Stimulated activated CD8-positive, alpha-beta memory T cell treated with anti-CD3 and anti-CD28 coated beads, Interleukin-12 subunit alpha, Interleukin-12 subunit beta, amount 100 ng/mL, for 1 hour (primary cell): ENCODE results near the gene VSTM2B.

Source experiments
- DNase-seq: peaks from one replicate; pipeline ENCODE4 v3.0.0-alpha.2; 2020; ENCODE audit warnings: low read depth

The VSTM2B gene

GRCh38 chr19:29516358-29516725 lies 9.5 kb upstream of the VSTM2B start:
- DNase-seq: no peak

GRCh38 chr19:29516821-29517395 lies 8.9 kb upstream of the VSTM2B start:
- no peak for DNase-seq

- no peak for DNase-seq
Observed at GRCh38 chr19:29517412-29517811, 8.4 kb upstream of the VSTM2B start.

GRCh38 chr19:29517946-29518345 lies 7.8 kb upstream of the VSTM2B start:
- DNase-seq: no peak

- no peak for DNase-seq
Observed at GRCh38 chr19:29519146-29519545, 6.6 kb upstream of the VSTM2B start.

- no peak for DNase-seq
Observed at GRCh38 chr19:29519931-29520330, 5.9 kb upstream of the VSTM2B start.

GRCh38 chr19:29520390-29520789 lies 5.4 kb upstream of the VSTM2B start:
- DNase-seq: no peak

GRCh38 chr19:29521291-29522075 lies 4.3 kb upstream of the VSTM2B start:
- no peak for DNase-seq

- no peak for DNase-seq
Observed at GRCh38 chr19:29523568-29523967, 2.2 kb upstream of the VSTM2B start.

- no peak for DNase-seq
Observed at GRCh38 chr19:29524201-29524911, 1.4 kb upstream of the VSTM2B start.

- DNase-seq: no peak
Observed at GRCh38 chr19:29524912-29525831, 622 bp upstream of the VSTM2B start.

- no peak for DNase-seq
Observed at GRCh38 chr19:29526730-29527499, 1.1 kb downstream of the VSTM2B start.

- no peak for DNase-seq
Observed at GRCh38 chr19:29527500-29528328, 1.9 kb downstream of the VSTM2B start.

GRCh38 chr19:29528350-29528945 lies 2.7 kb downstream of the VSTM2B start:
- DNase-seq: peak; percentile 11

- no peak for DNase-seq
Observed at GRCh38 chr19:29528946-29529645, 3.3 kb downstream of the VSTM2B start.

- DNase-seq: no peak
Observed at GRCh38 chr19:29529646-29530539, 4.1 kb downstream of the VSTM2B start.

GRCh38 chr19:29530540-29531457 lies 5.0 kb downstream of the VSTM2B start:
- no peak for DNase-seq
